Cardiac atrium fibroblast (primary cell): ENCODE measurements around the gene TOMM40L. TPM values are rescaled to one million over a fixed set of nuclear protein-coding genes. Genes with fewer than 3 reads are reported as not detected.

ENCODE experiments used
- total RNA-seq: library from RNA; depleted of rRNA; stranded (reverse); fragments of >200 nt; gene quantifications from 2 replicates; pipeline ENCODE4 v1.2.3, GENCODE V29; 2015

Gene TOMM40L
- 6.0 and 6.9 TPM in 2 replicates for total RNA-seq

DNA sequence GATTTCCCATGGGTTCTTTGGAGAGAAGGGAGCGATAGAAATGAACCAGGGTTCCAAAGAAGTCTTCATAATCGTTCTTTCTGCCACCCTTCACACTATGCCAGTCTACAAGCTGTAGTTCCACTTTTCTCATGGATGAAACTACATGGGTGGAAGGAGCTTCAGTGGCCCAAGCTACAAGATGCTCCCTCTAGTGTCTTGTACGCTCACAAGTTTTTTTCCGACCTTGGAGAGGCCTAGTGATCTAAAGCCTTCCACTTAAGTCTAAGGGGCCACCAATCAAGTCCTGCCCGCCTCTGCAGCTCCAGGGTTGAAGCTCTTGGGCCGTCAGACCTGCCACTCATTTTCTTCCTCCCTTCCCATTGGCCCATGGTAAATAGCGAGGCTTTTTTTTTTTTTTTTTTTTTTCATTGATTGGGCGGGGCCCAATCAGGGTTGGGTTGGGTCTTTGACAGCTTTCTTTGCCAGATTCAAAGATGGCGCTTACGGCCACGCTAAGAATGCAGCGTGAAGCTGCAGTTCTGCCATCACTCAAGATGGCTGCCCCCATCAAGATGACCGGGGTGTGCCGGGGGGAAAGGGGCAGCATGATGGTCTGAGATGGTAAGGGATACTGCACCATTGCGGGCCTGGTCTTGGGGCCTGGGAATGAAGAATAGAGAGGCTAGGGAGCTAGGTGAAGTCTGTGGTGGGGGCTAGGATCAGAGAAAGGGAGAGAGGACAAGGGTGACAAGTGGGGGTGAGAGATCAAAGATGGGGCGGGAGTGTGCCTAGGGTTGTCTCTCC lies at the start of gene TOMM40L:
TOMM40L (plus strand) TSS at position 527 of the 786 bp plus-strand sequence. CDS start 430 bp downstream, outside the sequence.

DNA sequence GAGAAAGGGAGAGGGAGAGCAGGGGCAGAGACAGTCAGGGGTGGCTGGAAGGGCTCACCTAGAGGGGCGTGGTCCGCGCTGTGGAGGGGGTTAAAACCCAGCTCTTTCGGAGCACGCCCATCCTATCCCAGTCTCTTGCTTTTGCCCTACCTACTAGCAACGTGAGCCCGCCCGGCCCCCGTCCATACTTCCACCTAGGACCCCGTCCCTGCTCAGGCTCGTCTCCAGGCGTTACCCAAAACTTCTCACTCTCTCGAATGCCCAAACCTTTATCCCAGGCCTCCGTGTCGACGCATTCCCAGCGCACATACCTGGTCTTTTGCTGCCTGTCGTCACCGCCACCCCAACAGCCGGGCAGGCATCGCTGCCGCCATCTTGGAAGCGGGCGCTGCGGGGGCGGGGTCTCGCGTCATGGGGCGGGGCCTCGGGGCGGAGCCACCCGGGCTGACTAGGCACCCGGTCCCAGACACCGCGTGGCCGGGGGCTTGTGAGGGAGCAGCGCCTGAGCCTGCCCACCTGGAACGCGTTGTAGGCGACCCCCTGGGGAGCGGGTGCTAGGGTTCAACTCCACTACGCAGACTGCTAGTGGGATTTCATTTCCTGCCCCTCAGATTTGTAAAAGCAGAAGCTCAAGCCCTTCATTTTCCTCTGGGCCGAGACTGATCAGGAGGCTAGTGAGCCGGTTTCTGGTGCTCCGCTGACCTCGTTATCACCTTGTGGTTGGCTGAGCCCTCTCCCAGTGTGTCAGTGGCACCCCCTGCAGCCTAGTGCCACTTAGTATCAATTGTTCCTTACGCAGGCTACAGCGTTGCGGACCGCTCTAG lies 48.5 kb upstream of the TOMM40L start, which contains the start of gene B4GALT3:
B4GALT3 (minus strand) TSS at position 396 of the 824 bp plus-strand sequence. CDS start 1,447 bp downstream, outside the sequence.

DNA sequence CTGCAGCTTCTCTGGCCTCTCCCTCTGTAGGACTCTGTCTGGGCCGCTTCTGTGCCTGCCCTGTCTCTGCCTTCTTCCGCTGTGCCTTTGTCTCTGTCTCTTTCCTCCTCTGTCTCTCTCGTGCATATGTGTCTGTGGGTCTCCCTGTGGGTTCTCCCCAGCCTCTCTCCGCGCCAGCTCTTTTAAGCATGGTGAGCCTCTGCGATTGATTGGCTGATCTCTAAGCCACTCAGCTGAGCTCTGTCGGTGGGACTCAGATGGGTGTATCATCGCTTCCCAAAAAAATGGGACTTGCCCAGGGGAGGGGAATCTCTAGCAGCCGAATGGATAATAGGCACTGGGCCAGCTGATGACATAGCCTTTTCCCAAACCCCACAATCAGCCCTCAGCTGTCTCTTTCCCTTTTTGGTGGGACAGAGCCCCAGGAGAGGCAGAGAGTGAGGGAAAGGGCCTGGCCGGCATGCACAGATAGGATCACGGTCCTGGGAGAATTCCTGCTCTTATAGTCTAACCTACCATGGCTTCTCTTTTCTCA lies 26.9 kb upstream of the TOMM40L start, which contains the start of gene ADAMTS4:
ADAMTS4 (minus strand) TSS at position 158 of the 535 bp plus-strand sequence. CDS start 427 bp downstream, outside the sequence.

DNA sequence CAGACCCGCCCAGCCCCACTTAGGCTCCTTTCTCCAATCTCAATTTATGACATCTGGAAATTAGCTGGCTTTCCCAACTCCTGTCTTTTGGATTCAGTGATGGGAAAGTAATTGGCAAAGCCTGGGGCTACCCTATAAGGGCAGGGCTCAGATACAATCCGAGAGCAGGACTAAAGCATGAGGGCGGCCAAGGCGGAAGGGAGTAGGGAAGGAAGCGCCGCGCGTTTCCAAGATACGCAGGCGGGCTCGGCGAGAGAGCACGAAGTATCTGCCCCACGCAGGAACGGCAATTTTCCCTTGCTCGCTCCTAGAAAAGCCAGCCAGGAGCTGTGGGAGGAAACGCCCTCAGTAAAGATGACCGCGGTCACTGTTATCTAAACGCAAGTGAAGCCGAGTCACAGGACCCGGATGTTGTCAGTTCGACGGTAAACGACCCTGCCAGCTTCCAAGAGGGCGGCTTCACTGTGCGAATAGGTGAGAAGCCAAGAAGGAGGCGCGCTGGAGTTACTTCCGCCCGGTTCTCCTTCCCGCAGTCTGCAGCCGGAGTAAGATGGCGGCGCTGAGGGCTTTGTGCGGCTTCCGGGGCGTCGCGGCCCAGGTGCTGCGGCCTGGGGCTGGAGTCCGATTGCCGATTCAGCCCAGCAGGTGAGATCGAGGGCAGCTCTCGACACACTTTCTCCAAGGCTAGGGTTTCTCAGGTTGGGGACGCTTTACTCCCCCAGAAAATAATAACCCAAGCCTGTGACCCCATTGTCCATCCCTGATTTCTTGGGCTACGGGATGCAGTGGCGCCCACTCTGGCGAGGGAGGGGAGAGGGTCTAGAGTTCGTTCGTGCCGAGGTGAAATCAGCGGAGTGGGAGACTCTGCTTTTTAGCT lies 23.8 kb upstream of the TOMM40L start, which contains the start of gene NDUFS2:
NDUFS2 (plus strand) TSS at position 532 of the 877 bp plus-strand sequence; CDS start at position 551, 19 bp downstream.

DNA sequence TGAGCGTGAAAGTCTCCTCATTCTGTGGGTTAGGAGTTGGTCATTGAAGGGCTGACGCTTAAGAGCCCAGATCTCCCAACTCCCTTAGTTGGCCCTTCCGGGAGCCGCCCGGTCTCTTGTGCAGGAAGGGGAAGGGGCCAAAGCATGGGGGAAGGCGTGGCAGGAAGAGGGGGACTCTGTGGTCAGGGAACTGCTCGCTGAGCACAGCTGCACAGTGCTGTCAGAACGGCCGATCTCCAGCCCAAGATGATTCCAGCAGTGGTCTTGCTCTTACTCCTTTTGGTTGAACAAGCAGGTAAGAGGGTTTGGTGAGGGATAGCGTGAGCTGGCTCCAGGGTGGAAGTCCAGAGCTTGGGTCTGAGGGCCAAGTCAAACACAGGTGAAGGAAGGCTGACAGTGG lies 10.8 kb upstream of the TOMM40L start, which contains the start of gene FCER1G:
FCER1G (plus strand) TSS at position 220 of the 400 bp plus-strand sequence; CDS start at position 247, 27 bp downstream.

DNA sequence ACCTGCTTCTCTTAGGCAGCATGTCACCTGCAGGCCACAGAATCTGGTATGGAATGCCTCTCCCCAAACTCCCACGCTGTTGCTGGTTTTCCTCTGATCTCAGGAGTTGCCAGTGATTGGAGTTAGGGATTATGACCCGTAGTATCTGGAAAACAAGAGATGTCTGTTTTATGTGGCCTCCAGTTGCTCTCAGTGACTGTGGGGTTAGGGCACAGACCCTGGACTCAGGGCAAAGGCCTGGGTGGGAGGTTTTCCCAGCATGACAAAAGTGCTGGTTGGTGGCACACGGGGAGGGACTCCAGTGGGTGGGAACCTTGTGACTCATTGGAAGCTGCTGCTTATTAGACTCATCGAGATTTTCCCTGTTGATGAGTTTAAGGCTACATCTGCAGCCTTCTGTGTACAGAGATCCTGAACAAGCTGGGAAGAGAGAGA lies 12.2 kb downstream of the TOMM40L start, which contains the start of gene NR1I3:
NR1I3 (minus strand) TSS at position 165 of the 435 bp plus-strand sequence. CDS start 1,638 bp downstream, outside the sequence.

DNA sequence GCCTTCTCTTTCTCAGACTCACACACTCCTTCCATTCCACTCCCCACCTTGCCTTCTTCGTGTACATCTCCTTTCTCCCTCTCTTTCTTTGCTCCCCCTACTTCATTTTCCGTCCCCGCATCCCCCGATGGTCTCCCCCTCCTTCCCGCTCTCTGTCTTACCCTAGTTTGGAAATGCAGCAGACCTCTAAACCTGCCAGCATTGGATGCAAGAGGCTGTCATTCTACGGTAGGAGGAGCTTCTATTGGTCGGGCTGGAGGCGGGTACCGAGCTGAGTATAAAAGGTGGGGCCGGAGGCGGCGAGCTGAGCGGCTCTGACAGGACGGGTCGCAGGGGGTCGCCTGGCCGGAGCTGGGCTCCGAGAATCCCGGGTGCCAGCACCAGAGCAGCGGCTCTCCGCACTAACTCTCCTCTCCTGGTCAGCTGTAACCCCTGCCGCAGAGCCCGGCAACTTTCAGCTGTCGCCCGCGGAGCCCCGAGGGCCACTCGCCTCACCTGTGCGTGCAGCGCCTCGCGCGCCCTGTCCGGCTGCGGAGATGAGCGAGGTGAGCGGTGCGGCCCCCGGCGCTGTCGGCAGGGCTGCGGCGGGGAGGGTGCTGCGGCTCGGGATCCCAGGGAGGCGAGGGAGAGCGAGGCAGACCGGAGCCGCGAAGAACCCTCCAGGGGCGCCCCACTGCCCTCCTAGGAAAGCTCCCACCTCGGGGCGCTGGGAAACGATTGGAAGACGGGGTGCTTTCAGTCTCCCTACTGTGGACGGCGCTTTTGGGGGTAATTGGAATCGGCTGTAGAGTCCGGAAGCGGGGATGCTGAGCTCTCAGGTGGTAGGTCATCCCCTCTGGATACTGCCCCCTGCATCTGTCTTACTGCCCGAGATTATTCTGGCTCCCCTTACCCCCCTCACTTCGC lies 32.8 kb downstream of the TOMM40L start, which contains the start of gene PCP4L1:
PCP4L1 (plus strand) TSS at position 307 of the 906 bp plus-strand sequence; CDS start at position 537, 230 bp downstream.

Other genes with a start within 250 kb of the TOMM40L start
- 13.0 and 20.9 TPM in 2 replicates for gene F11R, start 204.9 kb upstream of the TOMM40L start, total RNA-seq
- gene TSTD1, start 187.1 kb upstream of the TOMM40L start, total RNA-seq: 0.49 and 6.0 TPM in 2 replicates
- 49.8 and 57.2 TPM in 2 replicates for gene USF1, start 180.1 kb upstream of the TOMM40L start, total RNA-seq
- gene ARHGAP30, start 156.2 kb upstream of the TOMM40L start, total RNA-seq: 1.8 TPM in 1 of 2 replicates, not detected in the other
- gene NECTIN4, start 136.5 kb upstream of the TOMM40L start, total RNA-seq: not detected in 2 replicates
- 0.16 and 7.6 TPM in 2 replicates for gene KLHDC9, start 127.7 kb upstream of the TOMM40L start, total RNA-seq
- gene PFDN2, start 108.0 kb upstream of the TOMM40L start, total RNA-seq: 32.1 and 40.5 TPM in 2 replicates
- gene NIT1, start 108.0 kb upstream of the TOMM40L start, total RNA-seq: 26.2 and 30.7 TPM in 2 replicates
- 22.7 and 22.8 TPM in 2 replicates for gene DEDD, start 93.4 kb upstream of the TOMM40L start, total RNA-seq
- 60.6 and 78.7 TPM in 2 replicates for gene UFC1, start 72.1 kb upstream of the TOMM40L start, total RNA-seq
- gene USP21, start 66.6 kb upstream of the TOMM40L start, total RNA-seq: 7.3 and 7.4 TPM in 2 replicates
- 13.4 TPM in 2 replicates for gene PPOX, start 59.6 kb upstream of the TOMM40L start, total RNA-seq
- gene B4GALT3, start 48.6 kb upstream of the TOMM40L start, total RNA-seq: 15.3 and 17.0 TPM in 2 replicates
- 6.5 and 12.2 TPM in 2 replicates for gene ADAMTS4, start 27.0 kb upstream of the TOMM40L start, total RNA-seq
- gene NDUFS2, start 23.7 kb upstream of the TOMM40L start, total RNA-seq: 82.5 and 92.6 TPM in 2 replicates
- not detected in 2 replicates for gene FCER1G, start 10.8 kb upstream of the TOMM40L start, total RNA-seq
- not detected in 2 replicates for gene APOA2, start 2.4 kb upstream of the TOMM40L start, total RNA-seq
- not detected in 2 replicates for gene NR1I3, start 12.1 kb downstream of the TOMM40L start, total RNA-seq
- gene PCP4L1, start 32.7 kb downstream of the TOMM40L start, total RNA-seq: not detected in 2 replicates
- 0.90 and 1.1 TPM in 2 replicates for gene MPZ, start 83.9 kb downstream of the TOMM40L start, total RNA-seq
- gene SDHC, start 88.3 kb downstream of the TOMM40L start, total RNA-seq: 19.9 and 38.8 TPM in 2 replicates
- not detected in 2 replicates for gene CFAP126, start 141.8 kb downstream of the TOMM40L start, total RNA-seq